ENCODE data around the gene CSE1L. TPM values are rescaled to one million over a fixed set of nuclear protein-coding genes. Genes with fewer than 3 reads are reported as not detected.

Gene CSE1L
- total RNA-seq, 1 experiment from 2014 or later = 295 TPM

- H3K36me3 ChIP-seq (ENCODE audit: low read depth, low read length) = peaks cover 61% of the 10 kb centered on the region
- no peaks in the 10 kb centered on the region for H3F3A ChIP-seq (ENCODE audit: low read length, unreplicated experiment)
- no peak overlapping the region for H3K4me2 ChIP-seq (ENCODE audit: low read length)
- H3K27ac ChIP-seq (ENCODE audit: low read length) = no peak overlapping the region
- no peaks in the 10 kb centered on the region for H3K9me2 ChIP-seq (replicated peaks; ENCODE audit: low read length)
- peaks cover 90% of the 10 kb centered on the region for H4K20me1 ChIP-seq (ENCODE audit: low read length)
- CTCF ChIA-PET = interaction anchor here (0.6 kb wide), 1 partner anchor 24 kb away, joined by 7 read pairs; no protein-coding TSS in a partner anchor
- no TSS peak for BruUV-seq (replicated peaks)
- H3K9ac ChIP-seq (ENCODE audit: low read length) = no peak overlapping the region
- POLR2A ChIA-PET (ENCODE audit: unreplicated experiment) = no interaction called here
- no peak; the same call in 1 of the 2 replicates for ATAC-seq
- peaks cover 100% of the 10 kb centered on the region for H3K79me2 ChIP-seq (ENCODE audit: low read length)
- no peaks in the 10 kb centered on the region for H3K9me3 ChIP-seq (ENCODE audit: low read length)
- H3K4me1 ChIP-seq (ENCODE audit: insufficient read depth, low read length) = peaks cover 19% of the 10 kb centered on the region
- intact Hi-C loops (cut with micrococcal nuclease) = no loop called here
- no peak for TF ChIP-seq EZH2phosphoT487 (IDR thresholded peaks at IDR 0.05; ENCODE audit: borderline replicate concordance, low read length)
- no peak for TF ChIP-seq EZH2 (IDR thresholded peaks at IDR 0.05; ENCODE audit: low read length, unreplicated experiment)
- TF ChIP-seq CTCF (conservative IDR thresholded peaks at IDR 0.05; ENCODE audit: low read depth, low read length) = no peak
- H3K27me3 ChIP-seq (ENCODE audit: low read length) = no peaks in the 10 kb centered on the region
- no peak overlapping the region for H3K4me3 ChIP-seq (ENCODE audit: low read length)
- no peak overlapping the region for H2AFZ ChIP-seq (ENCODE audit: low read length)
- DNase-seq = no peak
These were observed 6.2 kb downstream of the CSE1L start for GRCh38 chr20:49052334-49052733.

- peaks cover 100% of the 10 kb centered on the region for H3K79me2 ChIP-seq (ENCODE audit: low read length)
- BruUV-seq (replicated peaks) = no TSS peak
- H3K36me3 ChIP-seq (ENCODE audit: low read depth, low read length) = peaks cover 59% of the 10 kb centered on the region
- no peak overlapping the region for H3K9ac ChIP-seq (ENCODE audit: low read length)
- intact Hi-C loops (cut with micrococcal nuclease) = no loop called here
- H3K4me3 ChIP-seq (ENCODE audit: low read length) = no peak overlapping the region
- H3K9me3 ChIP-seq (ENCODE audit: low read length) = no peaks in the 10 kb centered on the region
- H2AFZ ChIP-seq (ENCODE audit: low read length) = no peak overlapping the region
- H3F3A ChIP-seq (ENCODE audit: low read length, unreplicated experiment) = no peaks in the 10 kb centered on the region
- DNase-seq (no peak), ATAC-seq (no peak)
- H3K4me1 ChIP-seq (ENCODE audit: insufficient read depth, low read length) = peaks cover 3% of the 10 kb centered on the region; the same call in 1 of the 2 replicates
- H3K27me3 ChIP-seq (ENCODE audit: low read length) = no peaks in the 10 kb centered on the region
- TF ChIP-seq EZH2 (IDR thresholded peaks at IDR 0.05; ENCODE audit: low read length, unreplicated experiment) (no peak), CTCF (conservative IDR thresholded peaks at IDR 0.05; ENCODE audit: low read depth, low read length) (no peak), EZH2phosphoT487 (IDR thresholded peaks at IDR 0.05; ENCODE audit: borderline replicate concordance, low read length) (no peak)
- ChIA-PET CTCF (no interaction called here), POLR2A (ENCODE audit: unreplicated experiment) (no interaction called here)
- peaks cover 86% of the 10 kb centered on the region for H4K20me1 ChIP-seq (ENCODE audit: low read length)
- no peak overlapping the region for H3K27ac ChIP-seq (ENCODE audit: low read length)
- no peak overlapping the region for H3K4me2 ChIP-seq (ENCODE audit: low read length)
- H3K9me2 ChIP-seq (replicated peaks; ENCODE audit: low read length) = no peaks in the 10 kb centered on the region
These were observed 8.0 kb downstream of the CSE1L start for GRCh38 chr20:49054056-49054643.

- peaks cover 71% of the 10 kb centered on the region for H3K36me3 ChIP-seq (ENCODE audit: low read depth, low read length)
- H3K4me3 ChIP-seq (ENCODE audit: low read length) = no peak overlapping the region
- no peaks in the 10 kb centered on the region for H3F3A ChIP-seq (ENCODE audit: low read length, unreplicated experiment)
- H3K27me3 ChIP-seq (ENCODE audit: low read length) = no peaks in the 10 kb centered on the region
- H3K9me3 ChIP-seq (ENCODE audit: low read length) = no peaks in the 10 kb centered on the region
- H3K9ac ChIP-seq (ENCODE audit: low read length) = no peak overlapping the region
- no peaks in the 10 kb centered on the region for H3K9me2 ChIP-seq (replicated peaks; ENCODE audit: low read length)
- no peak overlapping the region for H3K27ac ChIP-seq (ENCODE audit: low read length)
- no peak for DNase-seq
- POLR2A ChIA-PET (ENCODE audit: unreplicated experiment) = no interaction called here
- no peak for ATAC-seq
- CTCF ChIA-PET = no interaction called here
- no peak overlapping the region for H2AFZ ChIP-seq (ENCODE audit: low read length)
- no peak overlapping the region for H3K4me2 ChIP-seq (ENCODE audit: low read length)
- BruUV-seq (replicated peaks) = no TSS peak
- H3K4me1 ChIP-seq (ENCODE audit: insufficient read depth, low read length) = no peaks in the 10 kb centered on the region
- peaks cover 54% of the 10 kb centered on the region for H3K79me2 ChIP-seq (ENCODE audit: low read length)
- H4K20me1 ChIP-seq (ENCODE audit: low read length) = peaks cover 22% of the 10 kb centered on the region
- TF ChIP-seq EZH2phosphoT487 (IDR thresholded peaks at IDR 0.05; ENCODE audit: borderline replicate concordance, low read length) (no peak), EZH2 (IDR thresholded peaks at IDR 0.05; ENCODE audit: low read length, unreplicated experiment) (no peak), CTCF (conservative IDR thresholded peaks at IDR 0.05; ENCODE audit: low read depth, low read length) (no peak)
- intact Hi-C loops (cut with micrococcal nuclease) = no loop called here
These were observed 17.2 kb downstream of the CSE1L start for GRCh38 chr20:49063279-49063678.
